ENCODE data around the gene NRDC. TPM values are rescaled to one million over a fixed set of nuclear protein-coding genes. Genes with fewer than 3 reads are reported as not detected.

Gene NRDC
- total and polyA plus RNA-seq, 2 experiments from 2014 or later = 129 to 217 TPM

- Histone ChIP-seq H4K20me1 (replicated peaks; ENCODE audit: insufficient read depth) (peaks cover 11% of the 10 kb centered on the region), H3K36me3 (ENCODE audit: insufficient read depth) (no peaks in the 10 kb centered on the region), H3K27me3 (ENCODE audit: insufficient read depth) (no peaks in the 10 kb centered on the region), H3K79me2 (replicated peaks; ENCODE audit: insufficient read depth) (peaks cover 57% of the 10 kb centered on the region), H3K9me2 (ENCODE audit: insufficient read depth) (no peaks in the 10 kb centered on the region), H2AFZ (no peak overlapping the region), H3K4me3 (peak overlapping the region; percentile 97), H3K27ac (ENCODE audit: low read depth) (peak overlapping the region; percentile 94), H3F3A (replicated peaks; ENCODE audit: low read depth) (peaks cover 4% of the 10 kb centered on the region; the same call in 1 of the 2 replicates), H3K4me1 (ENCODE audit: insufficient read depth) (peaks cover 32% of the 10 kb centered on the region), H3K4me2 (peak overlapping the region; percentile 89)
- H3K4me3 Mint-ChIP-seq = no peak overlapping the region
- no peaks in the 10 kb centered on the region for H3K9me3 Mint-ChIP-seq
- DNase-seq (ENCODE audit: low spot score) = peak; percentile 46
- peaks cover 28% of the 10 kb centered on the region for H3K4me1 Mint-ChIP-seq
- H3K36me3 Mint-ChIP-seq (ENCODE audit: low read depth) = peaks cover 3% of the 10 kb centered on the region; the same call in 2 of the 3 replicates
- H3K27ac Mint-ChIP-seq = no peak overlapping the region
- no peak for TF ChIP-seq ZNF114 (CRISPR knock-in tag; IDR thresholded peaks at IDR 0.05)
- TF ChIP-seq EZH2phosphoT487 (IDR thresholded peaks at IDR 0.05; ENCODE audit: unreplicated experiment) = no peak
- TF ChIP-seq ZNF331 (CRISPR knock-in tag; IDR thresholded peaks at IDR 0.05; ENCODE audit: low read depth) = no peak
- no peak for TF ChIP-seq EZH2 (IDR thresholded peaks at IDR 0.05; ENCODE audit: low read depth, unreplicated experiment)
- TF ChIP-seq ETS1 (IDR thresholded peaks at IDR 0.05) = no peak
- no peak for TF ChIP-seq POLR2AphosphoS5 (IDR thresholded peaks at IDR 0.05; ENCODE audit: low read depth)
- TF ChIP-seq, protein P1, sequence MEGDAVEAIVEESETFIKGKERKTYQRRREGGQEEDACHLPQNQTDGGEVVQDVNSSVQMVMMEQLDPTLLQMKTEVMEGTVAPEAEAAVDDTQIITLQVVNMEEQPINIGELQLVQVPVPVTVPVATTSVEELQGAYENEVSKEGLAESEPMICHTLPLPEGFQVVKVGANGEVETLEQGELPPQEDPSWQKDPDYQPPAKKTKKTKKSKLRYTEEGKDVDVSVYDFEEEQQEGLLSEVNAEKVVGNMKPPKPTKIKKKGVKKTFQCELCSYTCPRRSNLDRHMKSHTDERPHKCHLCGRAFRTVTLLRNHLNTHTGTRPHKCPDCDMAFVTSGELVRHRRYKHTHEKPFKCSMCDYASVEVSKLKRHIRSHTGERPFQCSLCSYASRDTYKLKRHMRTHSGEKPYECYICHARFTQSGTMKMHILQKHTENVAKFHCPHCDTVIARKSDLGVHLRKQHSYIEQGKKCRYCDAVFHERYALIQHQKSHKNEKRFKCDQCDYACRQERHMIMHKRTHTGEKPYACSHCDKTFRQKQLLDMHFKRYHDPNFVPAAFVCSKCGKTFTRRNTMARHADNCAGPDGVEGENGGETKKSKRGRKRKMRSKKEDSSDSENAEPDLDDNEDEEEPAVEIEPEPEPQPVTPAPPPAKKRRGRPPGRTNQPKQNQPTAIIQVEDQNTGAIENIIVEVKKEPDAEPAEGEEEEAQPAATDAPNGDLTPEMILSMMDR (conservative IDR thresholded peaks at IDR 0.05; ENCODE audit: low read depth in 2 of 2) = no peak
- no peak for TF ChIP-seq NANOG (IDR thresholded peaks at IDR 0.05; ENCODE audit: borderline replicate concordance)
- TF ChIP-seq, protein P2, sequence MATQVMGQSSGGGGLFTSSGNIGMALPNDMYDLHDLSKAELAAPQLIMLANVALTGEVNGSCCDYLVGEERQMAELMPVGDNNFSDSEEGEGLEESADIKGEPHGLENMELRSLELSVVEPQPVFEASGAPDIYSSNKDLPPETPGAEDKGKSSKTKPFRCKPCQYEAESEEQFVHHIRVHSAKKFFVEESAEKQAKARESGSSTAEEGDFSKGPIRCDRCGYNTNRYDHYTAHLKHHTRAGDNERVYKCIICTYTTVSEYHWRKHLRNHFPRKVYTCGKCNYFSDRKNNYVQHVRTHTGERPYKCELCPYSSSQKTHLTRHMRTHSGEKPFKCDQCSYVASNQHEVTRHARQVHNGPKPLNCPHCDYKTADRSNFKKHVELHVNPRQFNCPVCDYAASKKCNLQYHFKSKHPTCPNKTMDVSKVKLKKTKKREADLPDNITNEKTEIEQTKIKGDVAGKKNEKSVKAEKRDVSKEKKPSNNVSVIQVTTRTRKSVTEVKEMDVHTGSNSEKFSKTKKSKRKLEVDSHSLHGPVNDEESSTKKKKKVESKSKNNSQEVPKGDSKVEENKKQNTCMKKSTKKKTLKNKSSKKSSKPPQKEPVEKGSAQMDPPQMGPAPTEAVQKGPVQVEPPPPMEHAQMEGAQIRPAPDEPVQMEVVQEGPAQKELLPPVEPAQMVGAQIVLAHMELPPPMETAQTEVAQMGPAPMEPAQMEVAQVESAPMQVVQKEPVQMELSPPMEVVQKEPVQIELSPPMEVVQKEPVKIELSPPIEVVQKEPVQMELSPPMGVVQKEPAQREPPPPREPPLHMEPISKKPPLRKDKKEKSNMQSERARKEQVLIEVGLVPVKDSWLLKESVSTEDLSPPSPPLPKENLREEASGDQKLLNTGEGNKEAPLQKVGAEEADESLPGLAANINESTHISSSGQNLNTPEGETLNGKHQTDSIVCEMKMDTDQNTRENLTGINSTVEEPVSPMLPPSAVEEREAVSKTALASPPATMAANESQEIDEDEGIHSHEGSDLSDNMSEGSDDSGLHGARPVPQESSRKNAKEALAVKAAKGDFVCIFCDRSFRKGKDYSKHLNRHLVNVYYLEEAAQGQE (IDR thresholded peaks at IDR 0.05; ENCODE audit: unreplicated experiment) = no peak
- TF ChIP-seq ZNF462 (CRISPR knock-in tag; IDR thresholded peaks at IDR 0.05) = no peak
- no peak for TF ChIP-seq CREB1 (CRISPR knock-in tag; IDR thresholded peaks at IDR 0.05; ENCODE audit: low read depth)
- no peak for TF ChIP-seq JUNB (IDR thresholded peaks at IDR 0.05; ENCODE audit: unreplicated experiment)
- TF ChIP-seq STAT1 (IDR thresholded peaks at IDR 0.05; ENCODE audit: unreplicated experiment) = no peak
- peak; percentile 29 for ATAC-seq
- H3K27me3 Mint-ChIP-seq (ENCODE audit: insufficient read depth, low read depth, poor library complexity) = no peaks in the 10 kb centered on the region
Measured at GRCh38 chr1:51877434-51878307, 856 bp downstream of the NRDC start.

Data from GM23338 (cell line).